Liver (tissue), 9 donors: ENCODE measurements around the gene SETD1B. TPM values are rescaled to one million over a fixed set of nuclear protein-coding genes. Genes with fewer than 3 reads are reported as not detected.

Source experiments
- DNase-seq: peaks from one replicate; pipeline ENCODE4 v3.0.0-alpha.2; 2017; ENCODE audit warnings: low spot score
- H3K27ac ChIP-seq, 2 donors: one replicate each; pipeline ENCODE4 v1.7.0; 2013; ENCODE audit warnings: inconsistent platforms in 2 of 2, low read length in 2 of 2, control low read depth in 1 of 2, low read depth in 1 of 2, mild to moderate bottlenecking in 1 of 2
- H3K27me3 ChIP-seq, 4 donors: one replicate each; pipeline versions ENCODE4 v1.6.1 to v1.7.0; 2013; ENCODE audit warnings: low read length in 3 of 4, inconsistent platforms in 1 of 4, mild to moderate bottlenecking in 1 of 4, moderate library complexity in 1 of 4; ENCODE audit not compliant: control insufficient read depth in 4 of 4, insufficient read depth in 4 of 4
- H3K36me3 ChIP-seq, 4 donors: one replicate each; pipeline versions ENCODE4 v1.6.1 to v1.7.0; 2013; ENCODE audit warnings: low read length in 3 of 4, mild to moderate bottlenecking in 3 of 4, low read depth in 1 of 4, moderate library complexity in 1 of 4; ENCODE audit not compliant: control insufficient read depth in 4 of 4, insufficient read depth in 3 of 4
- H3K4me1 ChIP-seq, 4 donors: one replicate each; pipeline versions ENCODE4 v1.6.1 to v1.7.0; 2013; ENCODE audit warnings: low read length in 3 of 4, mild to moderate bottlenecking in 3 of 4, moderate library complexity in 1 of 4; ENCODE audit not compliant: control insufficient read depth in 4 of 4, insufficient read depth in 4 of 4
- H3K4me3 ChIP-seq, 3 donors: one replicate each; pipeline versions ENCODE4 v1.6.1 to v1.7.0; 2013; ENCODE audit warnings: low read length in 3 of 3, control low read depth in 1 of 3, low read depth in 1 of 3, mild to moderate bottlenecking in 1 of 3
- H3K9ac ChIP-seq, 2 donors: one replicate each; pipeline ENCODE4 v1.7.0; 2013; ENCODE audit warnings: low read length in 2 of 2, mild to moderate bottlenecking in 2 of 2, moderate library complexity in 2 of 2, control low read depth in 1 of 2, low read depth in 1 of 2
- H3K9me3 ChIP-seq, 4 donors: one replicate each; pipeline versions ENCODE4 v1.6.1 to v1.7.0; 2013; ENCODE audit warnings: low read length in 3 of 4; ENCODE audit not compliant: control insufficient read depth in 4 of 4
- EGR1 ChIP-seq, 2 donors: IDR thresholded peaks; 2 replicates each; pipeline ENCODE4 v1.6.1; 2016 to 2018; ENCODE audit warnings: antibody characterized with exemption in 2 of 2, low read depth in 2 of 2
- FOXA1 ChIP-seq: IDR thresholded peaks from 2 replicates; pipeline ENCODE4 v1.6.1; 2016; ENCODE audit warnings: antibody characterized with exemption
- FOXA2 ChIP-seq: IDR thresholded peaks from 2 replicates; pipeline ENCODE4 v1.6.1; 2016; ENCODE audit warnings: antibody characterized with exemption
- GABPA ChIP-seq, 2 donors: IDR thresholded peaks in 1 of 2; conservative IDR thresholded peaks in 1 of 2; 2 replicates each; pipeline ENCODE4 v1.6.1; 2016; ENCODE audit warnings: antibody characterized with exemption in 2 of 2, mild to moderate bottlenecking in 1 of 2, moderate library complexity in 1 of 2
- HNF4A ChIP-seq, 2 donors: conservative IDR thresholded peaks; 2 replicates each; pipeline ENCODE4 v1.6.1; 2016; ENCODE audit warnings: antibody characterized with exemption in 2 of 2, mild to moderate bottlenecking in 2 of 2
- HNF4G ChIP-seq: IDR thresholded peaks from 2 replicates; pipeline ENCODE4 v1.6.1; 2016; ENCODE audit warnings: antibody characterized with exemption
- JUND ChIP-seq, 2 donors: IDR thresholded peaks; 2 replicates each; pipeline ENCODE4 v1.6.1; 2016; ENCODE audit warnings: antibody characterized with exemption in 2 of 2
- RAD21 ChIP-seq, 2 donors: IDR thresholded peaks; 2 replicates each; pipeline ENCODE4 v1.6.1; 2016; ENCODE audit warnings: antibody characterized with exemption in 2 of 2, mild to moderate bottlenecking in 2 of 2
- RXRA ChIP-seq, 2 donors: IDR thresholded peaks; 2 replicates each; pipeline ENCODE4 v1.6.1; 2017 to 2018; ENCODE audit warnings: antibody characterized with exemption in 2 of 2, mild to moderate bottlenecking in 1 of 2
- SP1 ChIP-seq: IDR thresholded peaks from 2 replicates; pipeline ENCODE4 v1.6.1; 2018; ENCODE audit warnings: antibody characterized with exemption, mild to moderate bottlenecking
- TAF1 ChIP-seq: conservative IDR thresholded peaks from 2 replicates; pipeline ENCODE4 v1.6.1; 2016; ENCODE audit warnings: antibody characterized with exemption, mild to moderate bottlenecking
- YY1 ChIP-seq: IDR thresholded peaks from 2 replicates; pipeline ENCODE4 v1.6.1; 2016; ENCODE audit warnings: antibody characterized with exemption, mild to moderate bottlenecking
- WGBS: extraction: QIAGEN DNeasy Blood & Tissue Kit; methylation state at CpG from one replicate; pipeline ENCODE4 v1.1.7; 2013; 5-methylcytosine and 5-hydroxymethylcytosine counted together
- polyA plus RNA-seq, 2 donors: library from polyadenylated mRNA; stranded (reverse) in 1 of 2; unstranded in 1 of 2; fragments of 200-250 nt in 1 of 2; fragments of >200 nt in 1 of 2; fragmentation: Nextera tagmentation in 1 of 2; extraction: Ambion mirVana in 1 of 2; gene quantifications; one replicate each; pipeline versions ENCODE4 v1.2.1 to v1.2.3, GENCODE V29; 2013 to 2015
- total RNA-seq, 2 donors: library from RNA; depleted of rRNA; stranded (reverse); fragments of >200 nt; gene quantifications; one replicate each; pipeline ENCODE4 v1.2.3, GENCODE V29; 2014
- TF ChIP-seq, protein P1 (sequence below): IDR thresholded peaks from 2 replicates; pipeline ENCODE4 v1.6.1; 2016; ENCODE audit warnings: antibody characterized with exemption, mild to moderate bottlenecking
- TF ChIP-seq, protein P2 (sequence below): IDR thresholded peaks from 2 replicates; pipeline ENCODE4 v1.6.1; 2016; ENCODE audit warnings: antibody characterized with exemption
- TF ChIP-seq, protein P3 (sequence below): fragments of 150-350 bp; IDR thresholded peaks from 2 replicates; pipeline ENCODE4 v1.5.1; 2017; ENCODE audit warnings: improper control_type of control experiment, low read depth, low read length; ENCODE audit not compliant: missing input control
- TF ChIP-seq, protein P4 (sequence below): IDR thresholded peaks from 2 replicates; pipeline ENCODE4 v1.6.1; 2016; ENCODE audit warnings: antibody characterized with exemption
- TF ChIP-seq, protein P5 (sequence below): IDR thresholded peaks from 2 replicates; pipeline ENCODE4 v1.6.1; 2016; ENCODE audit warnings: antibody characterized with exemption
- donor health status: healthy.
- donor health status: healthy.
- donor health status: healthy.
- donor health status: healthy.
- donor health status: healthy.

Gene SETD1B
- total and polyA plus RNA-seq, 4 donors: 1.8 to 7.9 (median 5.0) TPM

DNA sequence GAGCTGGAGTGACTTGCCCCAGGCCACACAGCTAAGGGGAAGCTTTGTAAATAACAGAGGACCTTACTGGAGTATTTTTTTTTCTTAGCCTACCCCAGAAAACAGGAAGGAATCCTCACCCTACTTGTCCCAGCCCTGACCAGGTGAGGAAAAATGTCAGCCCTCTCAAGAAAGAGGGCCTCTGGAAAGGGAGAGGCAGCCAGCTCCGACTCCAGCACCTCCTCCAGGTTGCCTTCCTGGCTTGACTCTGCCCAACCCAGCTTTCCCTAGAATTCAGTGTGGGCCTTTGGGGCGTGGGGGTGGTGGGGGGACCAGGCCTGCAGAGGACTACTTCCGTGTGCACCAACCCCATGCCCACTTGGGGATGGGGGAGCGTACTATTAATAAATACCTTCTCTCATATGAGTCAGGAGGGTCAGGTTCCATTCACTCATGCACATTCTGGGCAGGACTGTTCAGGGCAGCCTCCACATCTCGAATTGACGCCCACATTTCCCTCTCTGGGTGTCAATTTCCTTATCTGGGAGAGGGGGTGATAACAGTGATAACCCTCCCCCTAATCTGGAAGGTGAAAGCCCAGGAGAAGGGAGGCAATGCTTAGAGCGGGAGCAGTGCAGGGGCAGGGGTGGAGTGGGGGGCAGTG, 15.5 kb upstream of the SETD1B start:
- Histone ChIP-seq H3K27ac (peak overlapping the region in 1 of 2 donors; percentile 14), H3K27me3 (no peaks in the 10 kb centered on the region), H3K4me3 (no peak overlapping the region), H3K9ac (no peak overlapping the region), H3K4me1 (peaks cover 5 to 20% (median 7%) of the 10 kb centered on the region in 4 donors), H3K36me3 (no peaks in the 10 kb centered on the region), H3K9me3 (no peaks in the 10 kb centered on the region)
- 87% methylated on average over 7 of the region's 7 CpGs for WGBS
- TF ChIP-seq FOXA2 (no peak), RAD21 (IDR thresholded peaks at IDR 0.05) (no peak), EGR1 (IDR thresholded peaks at IDR 0.05; ENCODE audit: low read depth in 2 of 2) (no peak), JUND (IDR thresholded peaks at IDR 0.05) (no peak), SP1 (no peak), RXRA (IDR thresholded peaks at IDR 0.05) (no peak), TAF1 (no peak), YY1 (no peak), GABPA (IDR thresholded peaks at IDR 0.05 in 1 of 2, conservative IDR thresholded peaks at IDR 0.05 in 1 of 2) (no peak), HNF4G (no peak), FOXA1 (no peak), HNF4A (conservative IDR thresholded peaks at IDR 0.05) (no peak)
- TF ChIP-seq, protein P1, sequence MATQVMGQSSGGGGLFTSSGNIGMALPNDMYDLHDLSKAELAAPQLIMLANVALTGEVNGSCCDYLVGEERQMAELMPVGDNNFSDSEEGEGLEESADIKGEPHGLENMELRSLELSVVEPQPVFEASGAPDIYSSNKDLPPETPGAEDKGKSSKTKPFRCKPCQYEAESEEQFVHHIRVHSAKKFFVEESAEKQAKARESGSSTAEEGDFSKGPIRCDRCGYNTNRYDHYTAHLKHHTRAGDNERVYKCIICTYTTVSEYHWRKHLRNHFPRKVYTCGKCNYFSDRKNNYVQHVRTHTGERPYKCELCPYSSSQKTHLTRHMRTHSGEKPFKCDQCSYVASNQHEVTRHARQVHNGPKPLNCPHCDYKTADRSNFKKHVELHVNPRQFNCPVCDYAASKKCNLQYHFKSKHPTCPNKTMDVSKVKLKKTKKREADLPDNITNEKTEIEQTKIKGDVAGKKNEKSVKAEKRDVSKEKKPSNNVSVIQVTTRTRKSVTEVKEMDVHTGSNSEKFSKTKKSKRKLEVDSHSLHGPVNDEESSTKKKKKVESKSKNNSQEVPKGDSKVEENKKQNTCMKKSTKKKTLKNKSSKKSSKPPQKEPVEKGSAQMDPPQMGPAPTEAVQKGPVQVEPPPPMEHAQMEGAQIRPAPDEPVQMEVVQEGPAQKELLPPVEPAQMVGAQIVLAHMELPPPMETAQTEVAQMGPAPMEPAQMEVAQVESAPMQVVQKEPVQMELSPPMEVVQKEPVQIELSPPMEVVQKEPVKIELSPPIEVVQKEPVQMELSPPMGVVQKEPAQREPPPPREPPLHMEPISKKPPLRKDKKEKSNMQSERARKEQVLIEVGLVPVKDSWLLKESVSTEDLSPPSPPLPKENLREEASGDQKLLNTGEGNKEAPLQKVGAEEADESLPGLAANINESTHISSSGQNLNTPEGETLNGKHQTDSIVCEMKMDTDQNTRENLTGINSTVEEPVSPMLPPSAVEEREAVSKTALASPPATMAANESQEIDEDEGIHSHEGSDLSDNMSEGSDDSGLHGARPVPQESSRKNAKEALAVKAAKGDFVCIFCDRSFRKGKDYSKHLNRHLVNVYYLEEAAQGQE: no peak
- TF ChIP-seq, protein P2, sequence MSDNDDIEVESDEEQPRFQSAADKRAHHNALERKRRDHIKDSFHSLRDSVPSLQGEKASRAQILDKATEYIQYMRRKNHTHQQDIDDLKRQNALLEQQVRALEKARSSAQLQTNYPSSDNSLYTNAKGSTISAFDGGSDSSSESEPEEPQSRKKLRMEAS: no peak
- TF ChIP-seq, protein P3, sequence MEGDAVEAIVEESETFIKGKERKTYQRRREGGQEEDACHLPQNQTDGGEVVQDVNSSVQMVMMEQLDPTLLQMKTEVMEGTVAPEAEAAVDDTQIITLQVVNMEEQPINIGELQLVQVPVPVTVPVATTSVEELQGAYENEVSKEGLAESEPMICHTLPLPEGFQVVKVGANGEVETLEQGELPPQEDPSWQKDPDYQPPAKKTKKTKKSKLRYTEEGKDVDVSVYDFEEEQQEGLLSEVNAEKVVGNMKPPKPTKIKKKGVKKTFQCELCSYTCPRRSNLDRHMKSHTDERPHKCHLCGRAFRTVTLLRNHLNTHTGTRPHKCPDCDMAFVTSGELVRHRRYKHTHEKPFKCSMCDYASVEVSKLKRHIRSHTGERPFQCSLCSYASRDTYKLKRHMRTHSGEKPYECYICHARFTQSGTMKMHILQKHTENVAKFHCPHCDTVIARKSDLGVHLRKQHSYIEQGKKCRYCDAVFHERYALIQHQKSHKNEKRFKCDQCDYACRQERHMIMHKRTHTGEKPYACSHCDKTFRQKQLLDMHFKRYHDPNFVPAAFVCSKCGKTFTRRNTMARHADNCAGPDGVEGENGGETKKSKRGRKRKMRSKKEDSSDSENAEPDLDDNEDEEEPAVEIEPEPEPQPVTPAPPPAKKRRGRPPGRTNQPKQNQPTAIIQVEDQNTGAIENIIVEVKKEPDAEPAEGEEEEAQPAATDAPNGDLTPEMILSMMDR: no peak
- TF ChIP-seq, protein P4, sequence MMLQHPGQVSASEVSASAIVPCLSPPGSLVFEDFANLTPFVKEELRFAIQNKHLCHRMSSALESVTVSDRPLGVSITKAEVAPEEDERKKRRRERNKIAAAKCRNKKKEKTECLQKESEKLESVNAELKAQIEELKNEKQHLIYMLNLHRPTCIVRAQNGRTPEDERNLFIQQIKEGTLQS: no peak
- TF ChIP-seq, protein P5, sequence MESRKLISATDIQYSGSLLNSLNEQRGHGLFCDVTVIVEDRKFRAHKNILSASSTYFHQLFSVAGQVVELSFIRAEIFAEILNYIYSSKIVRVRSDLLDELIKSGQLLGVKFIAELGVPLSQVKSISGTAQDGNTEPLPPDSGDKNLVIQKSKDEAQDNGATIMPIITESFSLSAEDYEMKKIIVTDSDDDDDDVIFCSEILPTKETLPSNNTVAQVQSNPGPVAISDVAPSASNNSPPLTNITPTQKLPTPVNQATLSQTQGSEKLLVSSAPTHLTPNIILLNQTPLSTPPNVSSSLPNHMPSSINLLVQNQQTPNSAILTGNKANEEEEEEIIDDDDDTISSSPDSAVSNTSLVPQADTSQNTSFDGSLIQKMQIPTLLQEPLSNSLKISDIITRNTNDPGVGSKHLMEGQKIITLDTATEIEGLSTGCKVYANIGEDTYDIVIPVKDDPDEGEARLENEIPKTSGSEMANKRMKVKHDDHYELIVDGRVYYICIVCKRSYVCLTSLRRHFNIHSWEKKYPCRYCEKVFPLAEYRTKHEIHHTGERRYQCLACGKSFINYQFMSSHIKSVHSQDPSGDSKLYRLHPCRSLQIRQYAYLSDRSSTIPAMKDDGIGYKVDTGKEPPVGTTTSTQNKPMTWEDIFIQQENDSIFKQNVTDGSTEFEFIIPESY: no peak
- DNase-seq: no peak
